DMS153 treated with DMSO at 0.1 percent for 48 hours (cell line): ENCODE results near the gene MTHFD1.

Experiments
- DNase-seq: peaks from one replicate; lab custom pipeline; 2025; ENCODE audit not compliant: unreplicated experiment; lab: John Stamatoyannopoulos, UW

Gene MTHFD1

GRCh38 chr14:64444984-64445845 is 57.1 kb downstream of the MTHFD1 start:
- no peak for DNase-seq

- no peak for DNase-seq
Measured at GRCh38 chr14:64447876-64448670, 59.9 kb downstream of the MTHFD1 start.

GRCh38 chr14:64450255-64450654 is 62.1 kb downstream of the MTHFD1 start:
- no peak for DNase-seq

GRCh38 chr14:64454671-64455070 is 66.5 kb downstream of the MTHFD1 start:
- DNase-seq: no peak

- DNase-seq: no peak
Measured at GRCh38 chr14:64459405-64460136, 71.4 kb downstream of the MTHFD1 start.

- no peak for DNase-seq
Measured at GRCh38 chr14:64461221-64461620, 73.1 kb downstream of the MTHFD1 start.

GRCh38 chr14:64463195-64463594 is 75.0 kb downstream of the MTHFD1 start:
- DNase-seq: no peak

- DNase-seq: no peak
Measured at GRCh38 chr14:64463873-64464272, 75.7 kb downstream of the MTHFD1 start.

GRCh38 chr14:64464651-64465050 is 76.5 kb downstream of the MTHFD1 start:
- no peak for DNase-seq

- DNase-seq: peak; percentile 41
Measured at GRCh38 chr14:64465191-64465822, 77.2 kb downstream of the MTHFD1 start, which contains the start of gene AKAP5. Gene AKAP5 (plus strand): TSS chr14:64465499. CDS start chr14:64468395, 2,896 bp downstream.

- no peak for DNase-seq
Measured at GRCh38 chr14:64465831-64466554, 77.8 kb downstream of the MTHFD1 start.

GRCh38 chr14:64467101-64467500 is 78.9 kb downstream of the MTHFD1 start:
- DNase-seq: no peak

- DNase-seq: no peak
Measured at GRCh38 chr14:64467566-64467965, 79.4 kb downstream of the MTHFD1 start.

- DNase-seq: no peak
Measured at GRCh38 chr14:64468451-64468850, 80.3 kb downstream of the MTHFD1 start.

- DNase-seq: no peak
Measured at GRCh38 chr14:64474041-64474440, 85.9 kb downstream of the MTHFD1 start.

- no peak for DNase-seq
Measured at GRCh38 chr14:64474698-64475097, 86.5 kb downstream of the MTHFD1 start.

GRCh38 chr14:64475585-64476273 is 87.6 kb downstream of the MTHFD1 start:
- no peak for DNase-seq

GRCh38 chr14:64476438-64476837 is 88.3 kb downstream of the MTHFD1 start:
- DNase-seq: no peak

GRCh38 chr14:64478634-64479250 is 90.6 kb downstream of the MTHFD1 start:
- peak; percentile 27 for DNase-seq
